ENCODE measurements around the gene CREB3L1.

DNA sequence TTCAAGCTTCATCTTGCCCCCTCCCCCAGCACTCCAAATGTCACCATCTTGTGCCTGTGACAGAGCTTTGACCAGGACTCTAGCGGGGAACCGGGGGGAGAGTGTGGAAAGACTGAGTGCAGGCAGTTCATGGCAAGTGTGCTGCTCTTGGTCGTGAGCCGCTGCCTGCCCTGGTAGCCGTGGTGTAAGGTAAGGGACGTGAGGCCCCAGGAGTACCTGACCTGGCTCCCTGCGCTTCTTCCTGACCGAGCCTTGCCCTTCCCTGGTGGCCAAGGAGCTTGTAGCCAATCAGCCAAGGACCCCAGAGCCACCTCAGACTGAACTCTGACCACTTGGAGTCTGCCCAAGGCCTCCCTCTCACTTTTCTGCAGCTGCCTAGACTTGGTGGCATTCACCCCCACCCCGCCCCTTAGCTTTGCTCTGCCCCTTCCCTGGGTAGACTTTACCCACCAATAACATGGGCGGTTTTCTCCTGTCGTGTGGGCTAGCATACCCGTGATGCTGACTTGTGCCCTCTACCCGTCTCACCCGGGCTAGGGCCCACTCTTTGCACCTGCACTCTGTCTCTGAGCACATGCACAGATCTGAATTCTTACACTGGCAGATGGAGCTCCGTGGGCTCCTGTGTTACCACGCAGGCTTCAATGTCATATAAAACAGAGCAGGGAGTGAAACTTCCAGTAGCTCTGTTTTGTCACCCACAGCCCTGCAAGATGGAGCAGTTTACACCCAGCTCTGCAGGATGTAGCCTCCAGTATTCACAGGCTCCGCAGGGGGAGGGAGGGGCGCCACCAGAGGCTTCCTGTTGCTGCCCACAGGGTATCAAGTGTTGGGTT lies 71.3 kb downstream of the CREB3L1 start:
- TF ChIP-seq POLR2AphosphoS5 (IDR thresholded peaks at IDR 0.05; ENCODE audit: borderline replicate concordance, low read depth, low read length) (no peak), EZH2 (IDR thresholded peaks at IDR 0.05) (no peak), FOXP2 (optimal IDR thresholded peaks at IDR 0.05; ENCODE audit: control extremely low read depth, extremely low read length, insufficient read depth) (no peak)

All from SK-N-MC (cell line).